ENCODE measurements around the gene TENM4. TPM values are rescaled to one million over a fixed set of nuclear protein-coding genes. Genes with fewer than 3 reads are reported as not detected.

The TENM4 gene
- total RNA-seq, 2 experiments from 2014 or later: not detected

GRCh38 chr11:79189601-79190000, 251.2 kb downstream of the TENM4 start:
- intact Hi-C loops (cut with micrococcal nuclease; ENCODE audit: unreplicated experiment): no loop called here
- no peak overlapping the region for H3K4me3 ChIP-seq (ENCODE audit: low read depth, low read length, poor library complexity, severe bottlenecking)
- CTCF ChIA-PET (ENCODE audit: unreplicated experiment): no interaction called here
- H3K36me3 ChIP-seq (ENCODE audit: insufficient read depth, low read length): no peaks in the 10 kb centered on the region
- H2AFZ ChIP-seq (ENCODE audit: low read length): no peak overlapping the region
- POLR2A ChIA-PET: no interaction called here
- no peak for TF ChIP-seq CTCF (conservative IDR thresholded peaks at IDR 0.05; ENCODE audit: low read length)
- TF ChIP-seq EZH2phosphoT487 (IDR thresholded peaks at IDR 0.05; ENCODE audit: borderline replicate concordance, low read depth, low read length): no peak
- H4K20me1 ChIP-seq (ENCODE audit: insufficient read depth, low read length): no peaks in the 10 kb centered on the region
- no peaks in the 10 kb centered on the region for H3K79me2 ChIP-seq (ENCODE audit: insufficient read depth, low read depth, low read length)
- H3K9me3 ChIP-seq (ENCODE audit: low read length): no peaks in the 10 kb centered on the region
- no peaks in the 10 kb centered on the region for H3K9me2 ChIP-seq (ENCODE audit: insufficient read depth, low read length)
- no peak overlapping the region for H3K4me2 ChIP-seq (ENCODE audit: low read length)
- H3K27ac ChIP-seq (ENCODE audit: low read depth, low read length, poor library complexity, severe bottlenecking): no peak overlapping the region
- no TSS peak for BruUV-seq (replicated peaks)
- H3K4me1 ChIP-seq (ENCODE audit: insufficient read depth, low read length, poor library complexity, severe bottlenecking): no peaks in the 10 kb centered on the region
- DNase-seq (ENCODE audit: low spot score): no peak

GRCh38 chr11:79189055-79189454, 251.8 kb downstream of the TENM4 start:
- Histone ChIP-seq H4K20me1 (ENCODE audit: insufficient read depth, low read length) (no peaks in the 10 kb centered on the region), H3K79me2 (ENCODE audit: insufficient read depth, low read depth, low read length) (no peaks in the 10 kb centered on the region), H3K4me2 (ENCODE audit: low read length) (no peak overlapping the region), H3K4me1 (ENCODE audit: insufficient read depth, low read length, poor library complexity, severe bottlenecking) (no peaks in the 10 kb centered on the region), H2AFZ (ENCODE audit: low read length) (no peak overlapping the region), H3K36me3 (ENCODE audit: insufficient read depth, low read length) (no peaks in the 10 kb centered on the region), H3K9me2 (ENCODE audit: insufficient read depth, low read length) (no peaks in the 10 kb centered on the region), H3K9me3 (ENCODE audit: low read length) (no peaks in the 10 kb centered on the region), H3K27ac (ENCODE audit: low read depth, low read length, poor library complexity, severe bottlenecking) (no peak overlapping the region), H3K4me3 (ENCODE audit: low read depth, low read length, poor library complexity, severe bottlenecking) (no peak overlapping the region)
- ChIA-PET CTCF (ENCODE audit: unreplicated experiment) (no interaction called here), POLR2A (no interaction called here)
- no TSS peak for BruUV-seq (replicated peaks)
- no peak for DNase-seq (ENCODE audit: low spot score)
- intact Hi-C loops (cut with micrococcal nuclease; ENCODE audit: unreplicated experiment): no loop called here
- no peak for TF ChIP-seq EZH2phosphoT487 (IDR thresholded peaks at IDR 0.05; ENCODE audit: borderline replicate concordance, low read depth, low read length)
- TF ChIP-seq CTCF (conservative IDR thresholded peaks at IDR 0.05; ENCODE audit: low read length): no peak

- Histone ChIP-seq H3K79me2 (ENCODE audit: insufficient read depth, low read depth, low read length) (no peaks in the 10 kb centered on the region), H3K4me2 (ENCODE audit: low read length) (no peak overlapping the region), H3K4me1 (ENCODE audit: insufficient read depth, low read length, poor library complexity, severe bottlenecking) (no peaks in the 10 kb centered on the region), H3K4me3 (ENCODE audit: low read depth, low read length, poor library complexity, severe bottlenecking) (no peak overlapping the region), H4K20me1 (ENCODE audit: insufficient read depth, low read length) (no peaks in the 10 kb centered on the region), H3K9me2 (ENCODE audit: insufficient read depth, low read length) (no peaks in the 10 kb centered on the region), H3K27ac (ENCODE audit: low read depth, low read length, poor library complexity, severe bottlenecking) (no peak overlapping the region), H3K9me3 (ENCODE audit: low read length) (no peaks in the 10 kb centered on the region), H3K36me3 (ENCODE audit: insufficient read depth, low read length) (no peaks in the 10 kb centered on the region), H2AFZ (ENCODE audit: low read length) (no peak overlapping the region)
- TF ChIP-seq CTCF (conservative IDR thresholded peaks at IDR 0.05; ENCODE audit: low read length): no peak
- no peak for TF ChIP-seq EZH2phosphoT487 (IDR thresholded peaks at IDR 0.05; ENCODE audit: borderline replicate concordance, low read depth, low read length)
- ChIA-PET CTCF (ENCODE audit: unreplicated experiment) (no interaction called here), POLR2A (no interaction called here)
- no TSS peak for BruUV-seq (replicated peaks)
- intact Hi-C loops (cut with micrococcal nuclease; ENCODE audit: unreplicated experiment): no loop called here
- DNase-seq (ENCODE audit: low spot score): no peak
These were observed 254.2 kb downstream of the TENM4 start for GRCh38 chr11:79186669-79187068.
